PC-9 (cell line): ENCODE data around the gene TAF13.
A peak's percentile ranks its signal among the peaks of the same experiment; 100 is the strongest.

ENCODE experiments used
- EZH2 ChIP-seq: fragments of 200-600 bp; sonication (generic); IDR thresholded peaks from 2 replicates; pipeline ENCODE4 v1.8.0; 2017; ENCODE audit warnings: antibody characterized with exemption, low read depth
- TF ChIP-seq, protein P1 (sequence below): fragments of 200-600 bp; sonication (generic); conservative IDR thresholded peaks from 2 replicates; pipeline ENCODE4 v1.6.1; 2017; ENCODE audit warnings: mixed run types, antibody characterized with exemption, mild to moderate bottlenecking, moderate library complexity

DNA sequence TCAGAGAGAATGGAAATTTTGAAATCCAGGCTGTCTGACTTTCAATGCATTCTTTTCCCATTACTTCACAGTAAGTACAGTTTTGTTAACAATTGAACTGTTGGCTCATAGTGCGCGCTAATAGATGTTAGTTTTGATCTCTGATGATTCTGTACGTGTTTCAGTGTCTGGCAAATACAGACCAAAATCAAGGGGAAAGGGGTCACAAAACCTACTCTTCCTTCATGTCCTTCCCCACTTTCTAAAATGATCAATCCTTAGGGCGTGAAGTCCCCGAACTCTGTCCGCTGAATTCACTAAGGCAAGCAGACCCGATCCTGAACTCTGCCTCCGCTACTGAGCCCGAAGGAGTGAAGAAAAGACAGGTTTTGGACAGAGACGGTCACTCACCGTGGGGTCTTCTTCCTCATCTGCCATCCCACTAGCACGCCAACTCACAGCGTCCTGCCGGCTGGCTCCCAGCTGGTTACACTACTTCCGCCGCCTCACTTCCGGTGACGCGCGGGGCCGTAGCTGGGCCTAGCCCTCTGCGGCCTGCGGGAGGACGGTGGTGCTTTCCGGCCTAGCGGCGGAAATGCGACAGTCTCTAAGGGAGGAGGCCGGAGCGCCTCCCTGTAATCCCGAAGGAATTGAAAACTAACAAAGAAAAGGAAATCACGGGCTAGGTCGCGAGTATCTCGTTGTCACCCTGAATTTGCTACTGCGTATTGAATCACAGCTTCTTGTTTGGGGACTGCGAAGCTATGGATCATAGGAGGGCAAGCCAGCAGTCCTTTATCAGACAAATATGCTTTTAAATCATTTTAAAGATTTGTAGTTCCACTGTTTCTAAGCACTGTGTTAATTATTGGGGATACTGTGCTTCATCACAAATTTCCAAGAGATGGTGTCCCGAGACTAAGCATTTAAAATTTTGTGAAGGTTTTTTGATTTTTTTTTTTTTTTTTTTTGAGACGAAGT is at the start of gene TAF13:
- TF ChIP-seq, protein P1, sequence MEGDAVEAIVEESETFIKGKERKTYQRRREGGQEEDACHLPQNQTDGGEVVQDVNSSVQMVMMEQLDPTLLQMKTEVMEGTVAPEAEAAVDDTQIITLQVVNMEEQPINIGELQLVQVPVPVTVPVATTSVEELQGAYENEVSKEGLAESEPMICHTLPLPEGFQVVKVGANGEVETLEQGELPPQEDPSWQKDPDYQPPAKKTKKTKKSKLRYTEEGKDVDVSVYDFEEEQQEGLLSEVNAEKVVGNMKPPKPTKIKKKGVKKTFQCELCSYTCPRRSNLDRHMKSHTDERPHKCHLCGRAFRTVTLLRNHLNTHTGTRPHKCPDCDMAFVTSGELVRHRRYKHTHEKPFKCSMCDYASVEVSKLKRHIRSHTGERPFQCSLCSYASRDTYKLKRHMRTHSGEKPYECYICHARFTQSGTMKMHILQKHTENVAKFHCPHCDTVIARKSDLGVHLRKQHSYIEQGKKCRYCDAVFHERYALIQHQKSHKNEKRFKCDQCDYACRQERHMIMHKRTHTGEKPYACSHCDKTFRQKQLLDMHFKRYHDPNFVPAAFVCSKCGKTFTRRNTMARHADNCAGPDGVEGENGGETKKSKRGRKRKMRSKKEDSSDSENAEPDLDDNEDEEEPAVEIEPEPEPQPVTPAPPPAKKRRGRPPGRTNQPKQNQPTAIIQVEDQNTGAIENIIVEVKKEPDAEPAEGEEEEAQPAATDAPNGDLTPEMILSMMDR = peak; percentile 46; the same call in 1 of the 2 replicates
- TF ChIP-seq EZH2 = no peak
